ENCODE data around the gene NUP42. TPM values are rescaled to one million over a fixed set of nuclear protein-coding genes. Genes with fewer than 3 reads are reported as not detected.
A peak's percentile ranks its signal among the peaks of the same experiment; 100 is the strongest.

The NUP42 gene
- total RNA-seq, 3 donors from 2014 or later, result 29.4 to 46.4 (median 34.1) TPM

DNA sequence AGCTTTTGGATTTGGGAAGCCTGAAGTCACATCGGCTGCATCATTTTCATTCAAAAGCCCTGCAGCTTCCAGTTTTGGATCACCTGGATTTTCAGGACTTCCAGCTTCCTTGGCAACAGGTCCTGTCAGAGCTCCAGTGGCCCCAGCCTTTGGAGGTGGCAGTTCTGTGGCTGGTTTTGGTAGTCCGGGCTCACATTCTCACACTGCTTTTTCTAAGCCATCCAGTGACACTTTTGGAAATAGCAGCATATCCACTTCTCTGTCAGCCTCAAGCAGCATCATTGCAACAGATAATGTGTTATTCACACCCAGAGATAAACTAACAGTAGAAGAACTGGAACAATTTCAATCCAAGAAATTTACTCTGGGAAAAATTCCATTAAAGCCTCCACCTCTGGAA, 18.5 kb downstream of the NUP42 start:
- Histone ChIP-seq H3K27ac (no peak overlapping the region), H3K4me3 (no peak overlapping the region), H3K27me3 (no peaks in the 10 kb centered on the region), H3K36me3 (peaks cover 9% of the 10 kb centered on the region), H3K9me3 (no peaks in the 10 kb centered on the region), H3K4me1 (no peaks in the 10 kb centered on the region)
- intact Hi-C loops (cut with DNase I; ENCODE audit: low total_unique reads), result no loop called here
- no peak for TF ChIP-seq POLR2AphosphoS5 (IDR thresholded peaks at IDR 0.05)
- TF ChIP-seq, protein P1, sequence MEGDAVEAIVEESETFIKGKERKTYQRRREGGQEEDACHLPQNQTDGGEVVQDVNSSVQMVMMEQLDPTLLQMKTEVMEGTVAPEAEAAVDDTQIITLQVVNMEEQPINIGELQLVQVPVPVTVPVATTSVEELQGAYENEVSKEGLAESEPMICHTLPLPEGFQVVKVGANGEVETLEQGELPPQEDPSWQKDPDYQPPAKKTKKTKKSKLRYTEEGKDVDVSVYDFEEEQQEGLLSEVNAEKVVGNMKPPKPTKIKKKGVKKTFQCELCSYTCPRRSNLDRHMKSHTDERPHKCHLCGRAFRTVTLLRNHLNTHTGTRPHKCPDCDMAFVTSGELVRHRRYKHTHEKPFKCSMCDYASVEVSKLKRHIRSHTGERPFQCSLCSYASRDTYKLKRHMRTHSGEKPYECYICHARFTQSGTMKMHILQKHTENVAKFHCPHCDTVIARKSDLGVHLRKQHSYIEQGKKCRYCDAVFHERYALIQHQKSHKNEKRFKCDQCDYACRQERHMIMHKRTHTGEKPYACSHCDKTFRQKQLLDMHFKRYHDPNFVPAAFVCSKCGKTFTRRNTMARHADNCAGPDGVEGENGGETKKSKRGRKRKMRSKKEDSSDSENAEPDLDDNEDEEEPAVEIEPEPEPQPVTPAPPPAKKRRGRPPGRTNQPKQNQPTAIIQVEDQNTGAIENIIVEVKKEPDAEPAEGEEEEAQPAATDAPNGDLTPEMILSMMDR (IDR thresholded peaks at IDR 0.05), result no peak
- DNase-seq (ENCODE audit: low spot score in 2 of 2), result no peak

DNA sequence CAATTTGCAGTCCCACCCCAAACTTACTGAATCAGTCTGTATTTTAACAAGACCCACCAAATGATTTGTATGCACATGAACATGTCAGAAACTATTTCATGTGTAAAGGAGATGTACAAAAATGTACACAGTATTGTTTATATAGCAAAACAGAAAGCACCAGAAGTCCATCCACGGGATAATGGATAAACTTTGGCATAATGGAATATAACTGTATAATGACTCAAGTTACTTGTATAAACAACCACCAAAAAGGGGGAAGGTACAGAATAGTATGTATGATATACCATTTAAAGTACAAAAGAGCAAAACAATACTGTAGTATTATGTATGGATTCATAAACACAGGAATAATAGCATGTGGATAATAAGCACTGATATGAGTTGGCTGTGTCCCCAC, 22.4 kb downstream of the NUP42 start:
- Histone ChIP-seq H3K27me3 (no peaks in the 10 kb centered on the region), H3K9me3 (no peaks in the 10 kb centered on the region), H3K36me3 (peaks cover 5% of the 10 kb centered on the region), H3K27ac (no peak overlapping the region), H3K4me3 (no peak overlapping the region), H3K4me1 (no peaks in the 10 kb centered on the region)
- intact Hi-C loops (cut with DNase I; ENCODE audit: low total_unique reads), result no loop called here
- TF ChIP-seq, protein P1 (IDR thresholded peaks at IDR 0.05), result no peak
- TF ChIP-seq POLR2AphosphoS5 (IDR thresholded peaks at IDR 0.05), result no peak
- no peak for DNase-seq (ENCODE audit: low spot score in 2 of 2)

DNA sequence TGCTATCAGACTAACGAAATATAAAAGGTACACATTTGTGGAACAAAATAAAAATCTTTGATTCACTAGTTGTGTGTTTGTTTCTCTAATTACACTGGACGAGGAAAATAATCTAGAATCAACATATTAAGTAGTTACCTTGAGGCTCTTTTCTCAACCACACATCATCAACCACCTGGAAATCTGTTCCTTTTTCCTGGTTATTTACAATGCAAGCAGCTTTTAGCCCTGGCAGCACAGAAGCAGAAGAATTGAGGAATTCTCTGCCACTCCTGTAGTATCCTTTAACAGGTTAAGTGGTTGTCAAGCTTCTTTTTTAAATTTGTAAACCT, 23.7 kb downstream of the NUP42 start:
- Histone ChIP-seq H3K27me3 (no peaks in the 10 kb centered on the region), H3K36me3 (peaks cover 3% of the 10 kb centered on the region), H3K4me1 (no peaks in the 10 kb centered on the region), H3K4me3 (peak overlapping the region; percentile 24 to 64 (median 45)), H3K9me3 (no peaks in the 10 kb centered on the region), H3K27ac (no peak overlapping the region)
- DNase-seq (ENCODE audit: low spot score in 2 of 2), result no peak
- TF ChIP-seq POLR2AphosphoS5 (IDR thresholded peaks at IDR 0.05) (no peak), POLR2A (IDR thresholded peaks at IDR 0.05) (no peak)
- TF ChIP-seq, protein P1 (IDR thresholded peaks at IDR 0.05), result no peak
- intact Hi-C loops (cut with DNase I; ENCODE audit: low total_unique reads), result no loop called here

DNA sequence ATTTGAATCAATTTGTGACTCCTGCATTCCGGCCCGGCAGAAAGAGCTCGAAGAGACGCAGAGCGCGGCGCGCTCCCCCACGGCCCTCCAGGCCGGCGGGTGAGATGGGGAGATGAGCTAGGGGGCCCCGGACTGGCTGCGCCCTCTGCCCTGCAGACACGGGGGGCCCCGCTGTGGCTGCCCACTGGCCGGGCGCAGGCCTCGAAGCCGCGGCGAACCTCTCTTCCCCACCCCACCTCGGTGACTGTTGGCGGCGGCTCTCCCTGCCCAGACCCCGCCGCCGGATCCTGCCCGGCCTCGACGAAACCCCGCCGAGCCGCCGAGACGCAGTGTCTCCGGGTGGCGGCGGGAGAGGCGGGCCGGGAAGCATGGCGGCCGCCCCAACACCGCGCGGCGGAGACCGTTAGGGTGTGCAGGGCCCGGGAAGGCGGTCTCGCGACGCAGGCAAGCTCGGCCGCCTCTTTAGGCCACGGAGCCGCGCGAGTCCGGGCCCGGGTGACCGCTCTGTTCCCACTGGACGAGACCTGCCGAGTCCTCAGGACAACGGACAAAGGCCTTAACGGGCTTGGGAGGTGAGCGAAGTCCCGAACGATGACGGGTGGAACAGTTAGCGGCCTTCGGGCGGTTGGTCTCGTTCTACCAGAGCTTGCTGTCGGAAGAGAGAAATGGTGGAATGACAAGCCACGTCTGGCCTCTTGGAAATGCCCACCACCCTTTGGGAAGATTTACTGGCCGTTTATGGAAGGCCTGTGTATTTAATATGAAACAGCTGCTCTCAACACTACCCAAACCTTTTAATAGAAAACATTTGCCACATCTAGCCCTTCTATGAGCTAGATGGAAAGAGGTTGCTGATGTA, 24.3 kb downstream of the NUP42 start:
- DNase-seq (ENCODE audit: low spot score in 2 of 2), result no peak
- intact Hi-C loops (cut with DNase I; ENCODE audit: low total_unique reads), result loop anchor here (1.0 kb wide), 1 partner anchor 10 kb away; no protein-coding TSS in a partner anchor
- no peaks in the 10 kb centered on the region for H3K27me3 ChIP-seq
- peak overlapping the region; percentile 24 to 64 (median 45) for H3K4me3 ChIP-seq
- peak overlapping the region; percentile 55 to 70 for H3K27ac ChIP-seq
- H3K4me1 ChIP-seq, result no peaks in the 10 kb centered on the region
- no peaks in the 10 kb centered on the region for H3K36me3 ChIP-seq
- H3K9me3 ChIP-seq, result no peaks in the 10 kb centered on the region
- TF ChIP-seq POLR2AphosphoS5 (IDR thresholded peaks at IDR 0.05) (no peak), POLR2A (IDR thresholded peaks at IDR 0.05) (no peak)
- TF ChIP-seq, protein P1 (IDR thresholded peaks at IDR 0.05), result no peak

DNA sequence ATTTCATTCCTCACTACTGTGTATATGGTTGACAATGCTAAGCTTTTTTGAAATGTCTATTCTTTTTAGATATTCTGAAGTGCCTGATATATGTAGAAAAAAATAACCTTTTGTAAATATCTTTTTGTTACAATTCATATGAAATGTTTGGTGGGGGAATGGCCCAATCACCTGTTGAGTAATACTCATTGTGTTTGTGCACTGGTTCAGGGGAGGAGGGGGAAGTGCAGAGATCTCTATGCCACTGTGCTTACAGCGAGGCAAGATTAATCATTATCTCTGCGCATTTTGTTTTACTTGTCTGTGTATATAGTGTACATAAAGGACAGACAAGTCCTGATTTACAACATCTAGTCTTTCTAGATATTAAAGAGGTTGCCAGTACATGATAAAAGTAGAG, 25.2 kb downstream of the NUP42 start:
- no peak for DNase-seq (ENCODE audit: low spot score in 2 of 2)

More for the DNA sequence above, 25.2 kb downstream of the NUP42 start:
- intact Hi-C loops (cut with DNase I; ENCODE audit: low total_unique reads), result no loop called here
- H3K27me3 ChIP-seq, result no peaks in the 10 kb centered on the region
- TF ChIP-seq POLR2AphosphoS5 (IDR thresholded peaks at IDR 0.05) (no peak), POLR2A (IDR thresholded peaks at IDR 0.05) (no peak)
- TF ChIP-seq, protein P1 (IDR thresholded peaks at IDR 0.05), result no peak
- H3K27ac ChIP-seq, result no peak overlapping the region
- no peaks in the 10 kb centered on the region for H3K36me3 ChIP-seq
- H3K4me1 ChIP-seq, result no peaks in the 10 kb centered on the region
- H3K9me3 ChIP-seq, result no peaks in the 10 kb centered on the region
- no peak overlapping the region for H3K4me3 ChIP-seq

Data from breast epithelium (tissue), 4 donors.